ENCODE data around the gene C2CD2L.
"Not testable (repeated sequence)": the region's sequence is repeated elsewhere in the genome, so short reads cannot be mapped to it uniquely, and the experiment has no call there.

The C2CD2L gene

DNA sequence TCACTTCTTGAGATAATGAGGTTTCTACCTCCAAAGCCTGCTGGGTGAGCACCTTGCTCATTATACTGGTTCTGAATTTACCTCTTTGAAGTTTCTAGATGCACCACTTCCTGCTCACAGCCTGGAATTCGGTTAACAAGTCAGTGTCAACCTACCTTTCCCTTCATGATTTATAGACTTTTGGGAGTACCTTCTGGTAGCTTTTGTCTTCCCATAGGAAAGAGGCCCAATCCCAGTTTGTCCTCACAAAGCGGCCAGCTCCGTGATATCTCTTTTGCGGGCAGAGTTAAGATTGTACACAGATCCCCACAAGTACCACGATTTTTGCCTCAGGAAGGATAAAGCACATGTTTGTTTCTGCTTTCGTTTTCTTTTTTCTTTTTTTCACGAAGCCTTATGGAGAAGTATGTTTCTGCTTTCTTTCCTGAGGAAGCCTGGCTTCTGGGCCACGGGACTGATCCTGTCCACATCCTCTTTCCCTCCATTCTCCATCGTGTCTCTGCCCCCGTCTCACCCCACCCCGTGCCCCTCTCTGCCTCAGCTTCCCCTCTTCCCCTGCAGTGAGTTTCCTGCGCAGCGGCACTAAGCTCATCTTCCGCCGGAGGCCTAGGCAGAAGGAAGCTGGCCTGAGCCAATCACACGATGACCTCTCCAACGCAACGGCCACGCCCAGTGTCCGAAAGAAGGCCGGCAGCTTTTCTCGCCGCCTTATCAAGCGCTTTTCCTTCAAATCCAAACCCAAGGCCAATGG lies 8.5 kb downstream of the C2CD2L start:
- no peak for DNase-seq (ENCODE audit: low spot score)

DNA sequence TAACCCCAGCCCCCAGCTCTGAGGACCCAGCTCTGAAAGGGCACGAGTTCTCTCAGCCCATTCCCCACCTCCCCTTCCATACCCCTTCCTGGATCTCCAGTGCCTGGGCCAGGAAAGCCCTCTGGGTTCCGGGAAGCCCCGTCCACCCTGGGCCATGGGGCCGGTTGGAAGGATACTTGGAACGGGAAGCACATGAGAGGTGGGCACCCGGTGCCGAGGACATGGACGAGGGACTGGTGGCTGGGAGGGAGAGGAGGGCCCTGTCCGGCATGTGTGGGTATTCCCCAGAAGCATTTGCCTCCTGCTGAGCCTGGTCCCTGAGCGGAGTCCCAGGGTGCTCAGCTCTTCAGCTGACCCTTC lies 9.1 kb downstream of the C2CD2L start:
- DNase-seq (ENCODE audit: low spot score): no peak

DNA sequence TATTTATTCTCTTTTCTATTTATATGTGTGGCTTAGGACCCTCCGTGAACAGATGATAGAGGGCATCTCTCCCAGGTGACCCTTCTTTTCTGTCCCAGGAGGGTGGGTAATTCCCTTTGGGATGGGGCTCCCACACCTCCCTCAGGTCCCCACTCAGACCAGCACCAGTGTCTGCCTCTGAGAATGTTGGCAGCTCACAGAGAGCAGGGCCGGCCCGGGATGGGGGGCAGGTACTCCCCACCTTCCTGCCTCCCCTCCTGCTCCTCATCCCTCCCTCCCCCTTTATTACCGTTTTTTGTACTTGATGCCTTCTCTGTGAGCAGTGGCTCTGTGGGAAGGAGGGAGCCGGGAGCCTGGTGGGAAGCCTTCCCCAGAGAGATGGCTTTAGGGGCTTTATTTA lies 9.5 kb downstream of the C2CD2L start:
- DNase-seq (ENCODE audit: low spot score): no peak

DNA sequence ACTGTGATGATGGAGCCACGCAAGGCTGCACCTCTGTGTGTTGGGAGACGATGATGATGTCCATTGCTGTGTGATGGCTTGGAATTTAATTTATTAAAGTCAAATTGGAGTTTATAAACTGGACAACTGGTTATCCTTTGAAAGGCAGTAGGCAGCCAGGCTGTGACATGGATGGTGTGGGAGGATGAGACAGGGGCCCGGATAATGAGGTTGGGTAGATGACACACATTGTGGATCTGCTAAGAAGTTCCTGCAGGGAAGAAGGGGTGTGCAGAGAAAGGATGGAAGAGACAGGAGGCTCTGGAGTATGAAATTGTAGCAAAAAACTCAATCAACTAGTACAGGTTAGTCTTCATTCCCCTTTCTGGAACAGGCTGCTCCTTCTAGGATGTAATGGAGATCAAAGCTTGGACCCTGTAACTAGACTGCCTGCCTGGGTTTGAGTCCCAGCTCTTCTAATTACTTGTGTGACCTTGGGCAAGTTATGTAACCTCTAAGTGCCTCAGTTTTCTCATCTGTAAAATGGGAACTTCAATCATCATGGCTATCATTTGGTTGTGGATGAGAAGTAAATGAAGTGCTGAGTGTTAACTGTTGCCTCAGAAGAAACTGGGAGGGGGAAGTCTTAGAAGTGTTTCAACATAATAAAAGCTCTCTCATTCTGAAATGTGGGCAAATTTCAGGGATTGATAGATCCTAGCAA lies 10.0 kb downstream of the C2CD2L start:
- no peak for DNase-seq (ENCODE audit: low spot score)

DNA sequence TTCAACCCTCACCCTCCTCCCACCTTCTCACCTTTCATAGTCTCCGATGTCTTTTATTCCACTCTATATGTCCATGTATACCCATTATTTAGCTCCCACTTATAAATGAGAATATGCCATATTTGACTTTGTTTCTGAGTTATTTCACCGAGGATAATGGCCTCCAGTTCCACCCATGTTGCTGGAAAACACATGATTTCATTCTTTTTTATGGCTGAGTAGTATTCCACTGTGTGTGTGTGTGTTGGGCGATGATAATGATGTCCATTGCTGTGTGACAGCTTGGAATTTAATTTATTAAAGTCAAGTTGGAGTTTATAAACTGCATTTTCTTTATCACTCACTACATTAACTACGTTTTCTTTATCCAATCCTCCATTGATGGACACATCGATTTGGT lies 11.1 kb downstream of the C2CD2L start:
- DNase-seq (ENCODE audit: low spot score): no peak

DNA sequence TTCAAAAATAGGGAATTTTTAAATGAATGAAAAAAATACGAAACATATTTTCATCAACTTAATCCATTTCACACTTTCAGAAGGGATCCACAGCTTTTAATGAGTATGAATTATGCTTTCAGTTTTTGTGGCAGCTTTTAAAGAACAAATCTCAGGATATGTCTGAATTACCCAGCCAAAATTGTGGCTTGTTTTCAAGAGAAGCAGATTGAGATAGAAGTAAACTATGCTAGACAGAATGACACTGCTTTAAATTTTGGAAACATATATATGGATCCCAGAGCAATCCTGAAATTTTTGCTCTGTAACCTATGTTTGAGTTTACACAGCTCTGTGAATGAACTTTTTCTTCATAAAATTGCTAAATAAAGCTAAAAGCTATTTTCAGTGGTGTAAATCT lies 11.8 kb downstream of the C2CD2L start:
- DNase-seq (ENCODE audit: low spot score): no peak

DNA sequence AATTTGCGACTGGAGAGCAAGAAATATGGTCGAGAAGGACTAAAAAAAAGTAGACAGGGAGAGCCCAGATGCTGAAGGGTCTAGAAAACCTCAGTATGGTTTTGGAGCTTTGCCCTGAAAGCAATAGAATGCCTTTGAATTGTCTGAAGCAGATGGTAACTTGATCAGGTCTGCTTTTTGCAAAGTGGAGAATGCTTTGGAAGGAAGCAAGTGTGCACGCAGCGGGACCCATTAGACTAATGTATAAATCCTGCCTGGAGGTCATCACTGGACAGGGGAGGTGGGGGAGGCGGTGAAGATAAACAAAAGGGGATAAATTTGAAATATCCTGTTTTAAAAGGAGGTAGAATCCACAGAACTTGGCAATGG lies 13.5 kb downstream of the C2CD2L start:
- no peak for DNase-seq (ENCODE audit: low spot score)

DNA sequence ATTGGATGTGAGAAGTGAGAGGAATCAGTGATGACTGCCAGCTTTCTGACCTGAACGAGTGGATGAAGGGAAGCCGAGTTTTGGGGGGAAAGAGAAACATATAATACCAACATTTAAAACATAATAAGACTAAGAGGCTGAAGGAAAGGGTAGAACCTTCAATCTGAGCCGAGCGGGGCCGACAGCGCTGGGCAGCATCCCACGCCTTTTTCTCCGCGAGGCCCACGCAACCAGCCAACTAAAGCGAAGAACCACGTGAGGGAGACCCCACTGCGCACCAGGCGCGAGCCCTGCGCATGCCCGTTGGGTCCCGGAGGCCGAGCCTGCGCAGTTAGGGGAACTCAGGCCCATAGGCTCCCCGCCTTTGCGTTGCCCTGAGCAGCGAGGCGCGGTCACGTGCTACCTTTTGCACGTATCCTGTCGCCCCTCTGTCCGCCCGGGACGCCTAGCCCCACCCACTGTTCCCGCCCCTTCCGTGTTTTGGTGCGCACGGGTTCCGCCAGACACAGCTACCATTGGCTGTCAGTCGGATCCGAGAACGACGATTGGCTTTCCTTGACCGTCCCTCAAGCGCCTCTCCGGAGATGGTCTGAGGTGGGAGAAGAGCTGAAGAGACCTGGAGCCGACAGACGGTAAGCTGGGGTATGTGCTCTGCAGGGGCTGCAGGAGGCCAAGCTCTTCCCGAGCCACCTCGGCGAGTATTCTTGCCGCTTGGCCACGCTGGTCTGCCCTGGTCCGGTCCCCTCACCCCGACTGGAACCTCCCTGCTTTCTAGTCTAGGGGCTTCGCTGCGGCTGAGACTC lies 14.1 kb downstream of the C2CD2L start, which contains the start of gene HINFP:
HINFP (plus strand) TSS at position 573 of the 803 bp plus-strand sequence. CDS start 5,365 bp downstream, outside the sequence.
- peak; percentile 99 for DNase-seq (ENCODE audit: low spot score)

DNA sequence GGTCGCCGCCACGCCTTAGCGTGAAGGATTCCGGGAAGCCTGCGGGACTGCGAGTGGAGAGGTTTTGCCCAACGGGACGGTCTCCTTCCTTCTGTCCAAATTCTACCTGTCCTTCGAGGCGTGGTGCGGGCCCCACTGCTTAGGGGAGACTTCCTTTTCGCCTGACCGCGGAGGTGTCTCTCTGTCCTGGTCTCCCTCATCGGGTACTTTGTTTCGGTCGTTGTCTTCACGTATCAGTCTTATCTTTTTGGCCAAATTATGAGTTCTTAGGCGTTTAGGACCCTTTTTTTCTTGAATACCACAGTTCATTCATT lies 14.6 kb downstream of the C2CD2L start:
- no peak for DNase-seq (ENCODE audit: low spot score)

DNA sequence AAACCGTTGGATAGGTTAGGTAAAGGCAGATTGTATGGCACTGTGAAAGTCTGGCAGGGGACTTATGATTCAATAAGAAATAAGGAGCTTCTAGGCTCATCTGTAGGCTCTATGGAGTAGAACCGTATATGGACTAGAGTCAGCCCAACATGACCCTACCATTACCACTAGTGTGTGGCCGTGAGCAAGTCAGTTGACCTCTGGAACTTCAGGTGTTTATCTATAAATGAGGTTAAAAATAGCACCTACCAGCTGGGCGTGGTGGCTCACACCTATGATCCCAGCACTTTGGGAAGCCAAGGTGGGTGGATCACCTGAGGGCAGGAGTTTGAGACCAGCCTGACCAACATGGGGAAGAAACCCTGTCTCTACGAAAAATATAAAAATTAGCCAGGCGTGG lies 18.7 kb downstream of the C2CD2L start:
- DNase-seq (ENCODE audit: low spot score): no peak

DNA sequence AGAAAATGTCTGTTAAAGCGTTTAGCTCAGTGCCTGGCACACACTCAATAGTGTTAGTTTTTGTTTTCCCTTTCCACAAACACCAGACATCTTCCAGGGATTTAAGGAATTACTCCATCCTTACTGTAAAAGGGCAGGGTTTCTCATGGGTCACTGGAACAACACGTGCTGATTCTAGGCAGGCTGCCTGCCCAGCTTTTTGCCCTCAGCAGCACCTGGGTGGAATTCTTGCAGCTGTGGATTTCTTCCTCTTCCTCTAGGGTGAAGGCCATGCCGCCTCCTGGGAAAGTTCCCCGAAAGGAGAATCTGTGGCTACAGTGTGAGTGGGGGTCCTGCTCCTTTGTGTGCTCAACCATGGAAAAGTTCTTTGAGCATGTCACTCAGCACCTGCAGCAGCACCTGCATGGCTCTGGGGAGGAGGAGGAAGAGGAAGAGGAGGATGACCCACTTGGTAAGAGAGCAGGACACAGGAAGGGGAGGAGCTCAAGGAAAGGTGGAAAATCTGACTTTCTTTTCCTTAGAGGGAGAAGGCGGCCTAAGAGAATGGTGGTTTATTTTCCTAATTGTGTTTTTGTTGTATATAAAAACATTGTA lies 19.6 kb downstream of the C2CD2L start:
- peak; percentile 30 for DNase-seq (ENCODE audit: low spot score)

DNA sequence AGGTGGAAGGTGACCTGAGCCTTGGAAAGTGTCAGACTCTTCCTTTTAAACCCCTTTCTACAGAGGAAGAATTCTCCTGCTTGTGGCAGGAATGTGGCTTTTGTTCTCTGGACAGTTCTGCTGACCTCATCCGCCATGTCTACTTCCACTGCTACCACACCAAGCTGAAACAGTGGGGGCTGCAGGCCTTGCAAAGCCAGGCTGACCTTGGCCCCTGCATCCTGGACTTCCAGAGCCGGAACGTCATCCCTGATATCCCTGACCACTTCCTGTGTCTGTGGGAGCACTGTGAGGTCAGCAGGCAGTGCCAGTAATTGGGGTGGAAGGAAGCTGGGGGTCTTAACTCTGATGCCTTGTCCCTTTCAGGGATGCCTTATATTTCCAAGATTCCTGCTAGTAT lies 23.5 kb downstream of the C2CD2L start:
- DNase-seq (ENCODE audit: low spot score): no peak

DNA sequence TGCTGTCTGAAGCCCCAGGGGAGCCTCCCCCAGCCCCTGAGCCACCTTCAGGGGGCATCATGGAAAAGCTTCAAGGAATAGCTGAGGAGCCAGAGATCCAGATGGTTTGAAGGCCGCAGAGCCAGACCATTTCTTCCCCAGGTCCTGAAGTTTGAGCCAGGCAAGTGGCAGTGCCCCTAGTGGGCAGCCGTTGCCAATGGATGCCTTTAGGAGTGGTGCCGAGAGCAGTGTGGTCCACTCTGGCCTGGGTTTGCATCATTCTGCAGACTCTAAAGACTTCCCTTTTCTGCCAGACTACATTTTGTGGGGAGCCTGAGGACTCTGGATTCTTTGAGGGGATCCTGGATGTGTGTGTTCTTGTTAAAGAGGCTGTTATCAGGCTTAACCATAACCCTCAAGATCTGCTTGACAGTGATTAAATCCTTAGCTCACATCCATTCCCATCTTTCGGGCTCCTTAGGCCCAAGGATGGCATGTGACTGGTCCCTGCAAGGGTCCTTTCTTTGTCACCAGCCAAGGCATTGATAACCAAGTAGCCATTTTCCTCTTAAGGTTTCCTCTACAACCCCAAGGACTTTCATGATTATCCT lies 27.3 kb downstream of the C2CD2L start:
- no peak for DNase-seq (ENCODE audit: low spot score)

DNA sequence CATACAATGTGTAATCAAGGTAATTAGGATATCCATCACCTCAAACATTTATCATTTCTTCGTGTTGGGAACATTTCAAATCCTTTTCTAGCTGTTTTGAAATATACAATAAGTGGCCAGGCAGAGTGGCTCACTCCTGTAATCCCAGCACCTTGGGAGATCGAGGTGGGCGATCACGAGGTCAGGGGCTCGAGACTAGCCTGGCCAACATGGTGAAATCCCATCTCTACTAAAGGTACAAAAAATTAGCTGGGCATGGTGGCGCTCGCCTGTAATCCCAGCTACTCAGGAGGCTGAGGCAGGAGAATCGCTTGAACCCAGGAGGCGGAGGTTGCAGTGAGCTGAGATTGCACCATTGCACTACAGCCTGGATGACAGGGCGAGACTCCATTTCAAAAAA lies 32.1 kb downstream of the C2CD2L start:
- DNase-seq (ENCODE audit: low spot score): not testable (repeated sequence)

DNA sequence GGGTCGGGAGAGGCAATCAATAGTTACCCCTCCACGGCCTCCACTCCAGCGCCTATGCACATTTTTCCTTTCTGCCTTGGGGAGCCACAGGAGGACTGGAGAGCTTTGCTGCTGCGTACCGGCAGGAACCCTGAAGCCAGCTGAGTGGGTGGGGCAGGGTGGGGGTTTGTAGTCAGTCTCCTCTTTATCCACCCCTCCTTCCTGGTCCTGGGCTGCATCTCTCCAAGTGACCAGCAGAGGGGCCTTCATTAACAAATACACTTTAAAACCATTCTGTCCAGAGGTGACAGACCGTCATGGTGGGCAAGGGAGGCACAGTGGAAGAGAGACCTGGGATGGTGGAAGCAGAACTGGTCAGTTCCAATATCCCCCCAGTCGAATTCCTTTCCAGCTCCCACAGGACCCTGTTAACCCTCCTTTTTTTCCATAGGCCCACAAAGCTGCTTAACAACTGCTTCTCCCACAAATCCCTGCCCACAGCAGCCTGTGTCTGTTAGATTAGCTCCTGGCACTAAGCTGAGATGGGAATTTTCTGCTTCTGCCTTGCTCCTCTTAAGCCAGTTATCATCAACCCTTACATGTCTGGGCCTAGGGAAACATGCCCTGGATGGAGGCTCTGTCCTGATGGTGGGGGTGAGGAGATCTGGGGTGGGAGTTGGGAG lies 37.8 kb downstream of the C2CD2L start:
- peak; percentile 77 for DNase-seq (ENCODE audit: low spot score)

DNA sequence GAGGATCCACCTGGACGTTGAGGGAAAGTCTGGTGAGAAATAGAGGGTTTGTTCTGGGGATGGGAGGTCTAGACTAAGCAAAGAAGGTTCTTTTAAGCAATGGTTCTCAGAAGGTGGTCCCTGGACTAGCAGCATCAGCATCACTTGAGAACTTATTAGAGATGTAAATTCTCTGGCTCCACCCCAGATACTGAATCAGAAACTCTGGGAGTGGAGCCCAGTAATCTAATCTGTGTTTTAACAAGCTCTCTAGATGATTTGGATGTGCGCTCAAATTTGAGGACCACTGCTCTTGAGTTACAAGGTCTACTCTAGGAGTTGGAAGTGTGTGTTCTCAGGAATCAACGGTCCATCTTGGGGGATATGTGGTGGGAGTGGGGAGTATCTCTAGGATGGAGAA lies 38.4 kb downstream of the C2CD2L start:
- DNase-seq (ENCODE audit: low spot score): no peak

DNA sequence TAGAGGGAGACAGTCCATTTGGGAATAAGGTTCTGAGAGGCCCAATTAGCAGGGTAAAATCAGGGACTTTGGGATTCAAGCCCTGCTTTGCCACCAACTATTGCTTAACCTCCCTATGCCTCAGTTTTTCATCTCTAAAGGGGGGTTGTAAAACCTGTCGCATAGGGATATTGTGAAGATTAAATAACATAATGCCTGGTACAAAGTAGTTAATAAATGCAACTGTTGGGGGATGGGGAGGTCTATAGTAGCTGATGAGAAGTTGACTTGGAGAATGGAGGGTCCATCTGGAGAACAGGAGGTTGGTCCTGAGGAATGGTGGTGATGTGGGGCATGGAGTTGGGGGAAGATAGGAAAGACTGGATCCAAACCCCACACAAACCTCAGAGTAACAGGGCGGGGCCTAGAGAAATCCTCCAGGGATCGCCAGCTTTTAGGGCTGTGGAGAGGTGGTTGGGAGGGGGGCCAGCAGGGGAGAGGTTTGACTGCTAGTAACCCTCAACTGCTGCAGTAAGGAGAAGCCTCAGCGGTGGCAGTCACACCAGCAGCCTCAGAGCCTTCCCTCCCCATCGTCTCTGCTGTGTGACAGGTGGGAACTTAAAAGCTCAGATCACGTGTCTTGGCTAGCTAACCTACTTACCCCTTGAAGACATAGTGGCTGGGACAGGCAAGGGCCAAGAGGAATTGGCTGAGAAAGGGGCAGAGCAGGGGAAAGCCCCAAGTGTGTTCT lies 40.6 kb downstream of the C2CD2L start:
- DNase-seq (ENCODE audit: low spot score): no peak

DNA sequence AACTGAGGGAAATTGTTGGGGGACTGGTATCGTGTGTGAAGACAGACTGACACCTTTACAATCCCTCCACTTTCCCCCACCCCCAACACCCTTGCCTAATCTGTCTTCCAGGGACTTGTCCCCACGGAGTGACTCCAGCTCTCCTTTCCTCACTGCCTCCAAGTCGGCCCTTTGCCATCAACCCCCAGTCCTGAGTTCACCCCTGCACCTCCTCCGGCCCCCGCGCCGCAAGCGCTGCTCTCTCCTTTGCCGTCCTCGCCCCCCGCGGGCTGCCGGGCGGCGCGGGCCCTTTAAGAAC lies 41.5 kb downstream of the C2CD2L start:
- no peak for DNase-seq (ENCODE audit: low spot score)

DNA sequence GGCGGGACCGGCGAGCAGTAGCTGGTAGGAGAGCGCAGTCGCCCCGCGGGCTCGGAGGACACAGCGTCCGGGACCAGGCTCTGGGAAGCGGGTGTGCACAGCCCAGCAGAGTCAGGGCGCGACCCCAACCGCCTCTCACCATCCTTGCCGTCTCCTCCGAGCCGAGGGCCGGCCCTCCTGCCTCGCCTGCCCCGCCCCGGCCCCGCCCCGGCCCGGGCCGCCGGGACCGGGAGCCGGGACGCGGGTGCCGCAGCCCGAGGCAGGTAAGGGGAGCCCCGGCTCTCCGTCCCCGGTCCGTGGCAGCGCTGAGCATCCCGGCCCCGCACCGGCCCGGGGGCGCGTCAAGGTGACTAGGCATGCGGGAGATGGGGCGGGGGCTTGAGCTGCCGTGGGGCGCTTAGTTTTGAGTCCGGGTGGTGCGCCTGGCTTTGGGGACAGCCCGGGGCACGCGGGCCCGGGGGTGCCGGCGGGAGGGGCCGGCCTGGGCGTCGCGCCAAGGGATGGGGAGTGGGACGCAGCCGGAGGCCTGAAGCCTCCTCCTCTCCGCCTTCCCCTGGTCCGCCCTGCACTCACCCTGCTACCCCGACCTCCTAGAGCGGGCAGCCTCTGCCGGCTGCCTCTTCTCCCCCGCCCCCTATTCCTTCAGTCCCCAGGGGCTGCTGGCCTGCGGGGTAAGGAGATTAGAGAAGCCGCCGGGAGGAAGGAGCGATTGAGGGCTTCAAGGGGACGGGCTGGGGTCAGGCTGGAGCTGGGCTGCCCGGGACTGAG lies 42.1 kb downstream of the C2CD2L start, which contains the start of gene ABCG4:
ABCG4 (plus strand) TSS at position 35 of the 768 bp plus-strand sequence. CDS start 914 bp downstream, outside the sequence.
- no peak for DNase-seq (ENCODE audit: low spot score)

DNA sequence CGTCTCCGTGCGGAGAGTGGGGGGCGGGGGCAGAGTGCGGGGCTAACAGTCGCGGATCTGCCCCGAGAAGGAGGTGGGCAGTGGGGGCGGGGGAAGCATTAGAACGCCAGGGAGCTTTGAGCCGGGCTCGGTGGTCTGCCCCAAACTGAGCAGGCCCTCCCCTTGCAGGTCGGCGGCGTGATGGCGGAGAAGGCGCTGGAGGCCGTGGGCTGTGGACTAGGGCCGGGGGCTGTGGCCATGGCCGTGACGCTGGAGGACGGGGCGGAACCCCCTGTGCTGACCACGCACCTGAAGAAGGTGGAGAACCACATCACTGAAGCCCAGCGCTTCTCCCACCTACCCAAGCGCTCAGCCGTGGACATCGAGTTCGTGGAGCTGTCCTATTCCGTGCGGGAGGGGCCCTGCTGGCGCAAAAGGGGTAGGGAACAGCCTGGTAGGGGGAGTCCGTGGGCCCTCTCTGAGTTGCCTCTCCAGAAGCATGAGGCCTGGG lies 42.7 kb downstream of the C2CD2L start:
- DNase-seq (ENCODE audit: low spot score): no peak

All from kidney tubule cell (primary cell).